Measurements from ENCODE around the gene CFAP299.

CFAP299 gene

DNA sequence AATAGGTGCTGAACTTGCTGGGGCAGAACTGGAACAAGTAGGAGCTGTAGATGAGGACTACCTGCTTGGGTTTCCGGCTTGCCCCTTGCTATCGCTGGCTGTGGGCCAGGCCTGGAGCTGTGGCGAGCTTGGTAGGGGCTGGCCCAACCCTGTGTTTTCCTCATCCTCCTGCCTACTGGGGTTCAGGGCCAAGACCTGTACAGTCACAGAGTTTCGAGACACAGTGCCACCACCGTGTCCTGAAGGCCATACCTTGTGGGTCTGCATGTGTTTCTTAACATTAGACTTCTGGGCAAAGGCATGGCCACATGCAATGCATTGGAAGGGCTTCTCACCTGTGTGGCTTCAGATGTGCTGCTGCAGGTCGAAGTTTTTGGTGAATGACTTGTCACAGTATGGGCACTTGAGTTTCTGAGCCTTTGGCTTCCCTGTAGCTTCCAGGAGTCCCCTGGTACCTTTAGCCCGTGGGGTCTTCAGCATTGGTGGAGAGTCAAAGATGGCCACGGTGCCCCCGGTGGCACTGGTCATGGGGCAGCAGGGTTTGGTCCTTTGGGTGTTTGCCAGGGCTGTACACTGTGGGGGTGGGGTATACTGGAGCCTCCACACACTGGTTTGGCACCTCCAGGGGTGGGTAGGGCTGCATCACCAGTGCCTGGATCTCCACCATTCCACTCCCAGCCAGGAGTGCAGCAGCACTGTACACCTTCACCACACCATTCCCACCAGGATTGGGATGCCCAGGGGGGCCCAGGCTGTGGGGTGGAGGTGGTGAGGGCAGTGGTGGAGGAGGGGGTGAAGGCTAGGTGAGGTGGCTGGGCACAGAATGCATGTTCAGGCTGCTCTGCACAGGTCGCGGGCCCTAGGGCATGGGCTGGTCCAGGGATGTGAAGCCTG, 52.1 kb downstream of the CFAP299 start:
- H3F3A ChIP-seq (ENCODE audit: insufficient read depth, low read length) = no peaks in the 10 kb centered on the region
- H3K36me3 ChIP-seq (ENCODE audit: insufficient read depth, low read length) = no peaks in the 10 kb centered on the region; the same call in 1 of the 2 replicates
- H4K20me1 ChIP-seq (ENCODE audit: insufficient read depth, low read length) = no peaks in the 10 kb centered on the region
- H3K9me2 ChIP-seq (ENCODE audit: low read depth, low read length) = no peaks in the 10 kb centered on the region
- H3K9me3 ChIP-seq (ENCODE audit: low read length) = no peaks in the 10 kb centered on the region
- H3K27ac ChIP-seq (ENCODE audit: low read depth, low read length, poor library complexity, severe bottlenecking) = no peak overlapping the region
- no peaks in the 10 kb centered on the region for H3K79me2 ChIP-seq (ENCODE audit: insufficient read depth, low read length)
- H3K27me3 ChIP-seq (ENCODE audit: insufficient read depth, low read length) = no peaks in the 10 kb centered on the region
- H3K4me2 ChIP-seq (ENCODE audit: low read length) = no peak overlapping the region
- no peak overlapping the region for H2AFZ ChIP-seq (ENCODE audit: low read length)
- no peak overlapping the region for H3K9ac ChIP-seq (ENCODE audit: low read length)
- TF ChIP-seq EZH2 (IDR thresholded peaks at IDR 0.05; ENCODE audit: borderline replicate concordance, low read length) = no peak
- TF ChIP-seq, protein P1, sequence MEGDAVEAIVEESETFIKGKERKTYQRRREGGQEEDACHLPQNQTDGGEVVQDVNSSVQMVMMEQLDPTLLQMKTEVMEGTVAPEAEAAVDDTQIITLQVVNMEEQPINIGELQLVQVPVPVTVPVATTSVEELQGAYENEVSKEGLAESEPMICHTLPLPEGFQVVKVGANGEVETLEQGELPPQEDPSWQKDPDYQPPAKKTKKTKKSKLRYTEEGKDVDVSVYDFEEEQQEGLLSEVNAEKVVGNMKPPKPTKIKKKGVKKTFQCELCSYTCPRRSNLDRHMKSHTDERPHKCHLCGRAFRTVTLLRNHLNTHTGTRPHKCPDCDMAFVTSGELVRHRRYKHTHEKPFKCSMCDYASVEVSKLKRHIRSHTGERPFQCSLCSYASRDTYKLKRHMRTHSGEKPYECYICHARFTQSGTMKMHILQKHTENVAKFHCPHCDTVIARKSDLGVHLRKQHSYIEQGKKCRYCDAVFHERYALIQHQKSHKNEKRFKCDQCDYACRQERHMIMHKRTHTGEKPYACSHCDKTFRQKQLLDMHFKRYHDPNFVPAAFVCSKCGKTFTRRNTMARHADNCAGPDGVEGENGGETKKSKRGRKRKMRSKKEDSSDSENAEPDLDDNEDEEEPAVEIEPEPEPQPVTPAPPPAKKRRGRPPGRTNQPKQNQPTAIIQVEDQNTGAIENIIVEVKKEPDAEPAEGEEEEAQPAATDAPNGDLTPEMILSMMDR (IDR thresholded peaks at IDR 0.05; ENCODE audit: low read length) = no peak
- H3K4me1 ChIP-seq (ENCODE audit: insufficient read depth, low read length, severe bottlenecking) = no peaks in the 10 kb centered on the region
- H3K4me3 ChIP-seq (ENCODE audit: low read depth, low read length, poor library complexity, severe bottlenecking) = no peak overlapping the region

DNA sequence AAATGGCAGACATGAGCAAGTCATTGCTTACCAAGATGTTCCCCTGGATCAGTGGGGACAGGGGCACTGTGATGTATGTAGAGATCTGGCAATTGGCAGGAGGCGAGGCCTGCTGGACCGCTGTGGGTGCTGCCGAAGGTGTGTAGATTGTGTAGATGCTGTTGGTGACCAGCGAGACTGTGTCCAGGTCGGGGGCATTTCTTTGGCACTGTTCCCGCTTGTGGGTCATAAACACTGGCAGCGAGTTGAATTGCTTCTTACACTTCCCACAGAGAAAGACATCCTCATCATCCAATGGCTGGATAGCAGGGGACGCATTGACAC, 52.7 kb downstream of the CFAP299 start:
- TF ChIP-seq EZH2 (IDR thresholded peaks at IDR 0.05; ENCODE audit: borderline replicate concordance, low read length) = no peak
- TF ChIP-seq, protein P1 (IDR thresholded peaks at IDR 0.05; ENCODE audit: low read length) = no peak
- H3K9ac ChIP-seq (ENCODE audit: low read length) = no peak overlapping the region
- no peaks in the 10 kb centered on the region for H3F3A ChIP-seq (ENCODE audit: insufficient read depth, low read length)
- no peak overlapping the region for H2AFZ ChIP-seq (ENCODE audit: low read length)
- no peaks in the 10 kb centered on the region for H4K20me1 ChIP-seq (ENCODE audit: insufficient read depth, low read length)
- H3K4me2 ChIP-seq (ENCODE audit: low read length) = no peak overlapping the region
- H3K79me2 ChIP-seq (ENCODE audit: insufficient read depth, low read length) = no peaks in the 10 kb centered on the region
- no peak overlapping the region for H3K4me3 ChIP-seq (ENCODE audit: low read depth, low read length, poor library complexity, severe bottlenecking)
- no peak overlapping the region for H3K27ac ChIP-seq (ENCODE audit: low read depth, low read length, poor library complexity, severe bottlenecking)
- no peaks in the 10 kb centered on the region for H3K9me2 ChIP-seq (ENCODE audit: low read depth, low read length)
- H3K27me3 ChIP-seq (ENCODE audit: insufficient read depth, low read length) = no peaks in the 10 kb centered on the region
- no peaks in the 10 kb centered on the region; the same call in 1 of the 2 replicates for H3K36me3 ChIP-seq (ENCODE audit: insufficient read depth, low read length)
- no peaks in the 10 kb centered on the region for H3K4me1 ChIP-seq (ENCODE audit: insufficient read depth, low read length, severe bottlenecking)
- no peaks in the 10 kb centered on the region for H3K9me3 ChIP-seq (ENCODE audit: low read length)

DNA sequence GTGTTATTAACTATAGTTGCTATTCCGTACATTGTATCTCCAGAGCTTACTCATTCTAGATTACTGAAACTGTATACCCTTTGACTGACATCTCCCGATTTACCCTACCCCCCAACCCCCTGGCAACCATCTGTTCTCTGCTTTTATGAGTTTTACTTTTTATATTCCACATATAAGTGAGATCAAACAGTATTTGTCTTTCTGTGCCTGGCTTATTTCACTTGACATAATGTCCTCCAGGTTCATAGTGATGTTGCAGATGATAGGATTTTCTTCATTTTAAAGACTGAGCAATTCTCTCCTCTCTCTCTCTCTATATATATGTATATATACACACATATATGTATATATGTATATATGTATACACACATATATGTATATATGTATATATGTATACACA, 54.6 kb downstream of the CFAP299 start:
- H3K27me3 ChIP-seq (ENCODE audit: insufficient read depth, low read length) = no peaks in the 10 kb centered on the region
- TF ChIP-seq, protein P1 (IDR thresholded peaks at IDR 0.05; ENCODE audit: low read length) = no peak
- H3K4me3 ChIP-seq (ENCODE audit: low read depth, low read length, poor library complexity, severe bottlenecking) = no peak overlapping the region
- no peaks in the 10 kb centered on the region for H3K4me1 ChIP-seq (ENCODE audit: insufficient read depth, low read length, severe bottlenecking)
- H3K4me2 ChIP-seq (ENCODE audit: low read length) = no peak overlapping the region
- H3K9me3 ChIP-seq (ENCODE audit: low read length) = peaks cover 9% of the 10 kb centered on the region
- no peaks in the 10 kb centered on the region for H3K9me2 ChIP-seq (ENCODE audit: low read depth, low read length)
- no peak overlapping the region for H3K9ac ChIP-seq (ENCODE audit: low read length)
- H3K36me3 ChIP-seq (ENCODE audit: insufficient read depth, low read length) = no peaks in the 10 kb centered on the region; the same call in 1 of the 2 replicates
- H4K20me1 ChIP-seq (ENCODE audit: insufficient read depth, low read length) = no peaks in the 10 kb centered on the region
- H3F3A ChIP-seq (ENCODE audit: insufficient read depth, low read length) = no peaks in the 10 kb centered on the region
- H3K27ac ChIP-seq (ENCODE audit: low read depth, low read length, poor library complexity, severe bottlenecking) = no peak overlapping the region
- H2AFZ ChIP-seq (ENCODE audit: low read length) = no peak overlapping the region
- no peaks in the 10 kb centered on the region for H3K79me2 ChIP-seq (ENCODE audit: insufficient read depth, low read length)
